Adrenal gland (tissue), 12 donors: ENCODE results near the gene C4orf36. TPM values are rescaled to one million over a fixed set of nuclear protein-coding genes. Genes with fewer than 3 reads are reported as not detected.
A peak's percentile ranks its signal among the peaks of the same experiment; 100 is the strongest.

Source experiments
- DNase-seq, 7 donors: peaks; one replicate each; pipeline ENCODE4 v3.0.0-alpha.2; 2019 to 2020
- H3K27ac ChIP-seq, 5 donors: fragments of 200-600 bp; sonication (generic) in 4 of 5; 1 replicate in 3 of 5; 2 replicates in 2 of 5; pipeline versions ENCODE4 v1.5.1 to v1.8.0; 2016 to 2020; ENCODE audit warnings: mild to moderate bottlenecking in 1 of 5
- H3K27me3 ChIP-seq: fragments of 200-600 bp; 2 replicates; pipeline ENCODE4 v1.8.0; 2021
- H3K36me3 ChIP-seq, 2 donors: fragments of 200-600 bp; replicated peaks in 1 of 2; 1 replicate in 1 of 2; 2 replicates in 1 of 2; pipeline versions ENCODE4 v1.5.1 to v1.8.0; 2018 to 2022
- H3K4me1 ChIP-seq, 2 donors: fragments of 200-600 bp; replicated peaks in 1 of 2; 1 replicate in 1 of 2; 2 replicates in 1 of 2; pipeline versions ENCODE4 v1.5.1 to v1.8.0; 2018 to 2021
- H3K4me3 ChIP-seq, 4 donors: fragments of 200-600 bp; sonication (generic) in 3 of 4; one replicate each; pipeline ENCODE4 v1.5.1; 2016 to 2018
- H3K9me3 ChIP-seq, 3 donors: fragments of 200-600 bp; sonication (generic) in 1 of 3; replicated peaks in 1 of 3; 1 replicate in 2 of 3; 2 replicates in 1 of 3; pipeline versions ENCODE4 v1.5.1 to v1.8.0; 2016 to 2021
- CTCF ChIP-seq, 6 experiments: fragments of 450-650 bp in 4 of 6; fragments of 200-600 bp in 2 of 6; sonication (generic) in 1 of 6; IDR thresholded peaks; 1 replicate in 5 of 6; 2 replicates in 1 of 6; pipeline versions ENCODE4 v1.5.1 to v1.8.0; 2016 to 2021; ENCODE audit warnings: antibody characterized with exemption in 6 of 6, mild to moderate bottlenecking in 2 of 6, moderate library complexity in 1 of 6
- POLR2A ChIP-seq, 2 donors: fragments of 450-650 bp; IDR thresholded peaks; one replicate each; pipeline ENCODE4 v1.6.1; 2017; ENCODE audit warnings: antibody characterized with exemption in 2 of 2, mild to moderate bottlenecking in 2 of 2, moderate library complexity in 1 of 2
- WGBS, 4 donors: extraction: QIAGEN DNeasy Blood & Tissue Kit in 2 of 4; methylation state at CpG; one replicate each; pipeline versions ENCODE4 v1.1.5 to v1.1.7; 2013 to 2017; 5-methylcytosine and 5-hydroxymethylcytosine counted together
- intact Hi-C, 2 donors: fragments of 100-400 bp; cut with DNase I; formaldehyde crosslinking; loops; one replicate each; pipeline versions ENCODE4 v1.14.1 to v1.15.0; 2022 to 2023
- polyA plus RNA-seq, 3 donors: library from polyadenylated mRNA; stranded (reverse); fragments of 200-250 nt in 2 of 3; fragments of 350-450 nt in 1 of 3; fragmentation: Illumina TruSeq in 1 of 3; extraction: RNeasy Lipid Tissue Mini Kit (QIAGEN cat#74804) in 1 of 3; gene quantifications; one replicate each; pipeline ENCODE4 v1.2.3, GENCODE V29; 2013 to 2014
- total RNA-seq, 9 donors: library from RNA; depleted of rRNA in 4 of 9; stranded (reverse); fragments of >200 nt in 4 of 9; fragments of 120-200 nt in 1 of 9; fragmentation: NEBNext Ultra II Directional in 1 of 9; extraction: Animal tissue kit (Norgen Biotek cat#: 25700) in 1 of 9; gene quantifications; one replicate each; pipeline versions ENCODE4 v1.1.0 to v1.2.4, GENCODE V29; 2013 to 2023
- donor health status: healthy with polysubstance abuse.
- donor health status: Bipolar disorder and iron deficiency.
- donor health status: DM: yes; HTN: yes; CAD: no.
- donor health status: DM: no; HTN: no; CAD: no.
- donor health status: DM: no; HTN: no; CAD: no.
- donor health status: DM: yes; HTN: yes; CAD: no.

Gene C4orf36
- total and polyA plus RNA-seq, 12 donors, result 0.20 to 2.0 (median 0.55) TPM; not detected in 4

- TF ChIP-seq CTCF (IDR thresholded peaks at IDR 0.05) (no peak), POLR2A (IDR thresholded peaks at IDR 0.05) (no peak)
- intact Hi-C loops, result no loop called here
- WGBS, 4 donors, result 72 to 90% (median 88%) methylated on average over 5 of the region's 5 CpGs
Measured at GRCh38 chr4:86853209-86853608, 39.0 kb downstream of the C4orf36 start.

GRCh38 chr4:86848732-86849619 lies 43.2 kb downstream of the C4orf36 start, which contains the start of gene SLC10A6:
SLC10A6 (minus strand) TSS chr4:86849384; CDS start chr4:86849115, 269 bp downstream.
- TF ChIP-seq CTCF (IDR thresholded peaks at IDR 0.05) (no peak), POLR2A (IDR thresholded peaks at IDR 0.05) (no peak)
- H3K4me1 ChIP-seq, result no peaks in the 10 kb centered on the region
- DNase-seq, result peak in 3 of 7 donors; percentile 13 to 23 (median 15)
- WGBS, 4 donors, result 76 to 80% (median 78%) methylated on average over 9 to 11 of the region's 11 CpGs
- H3K27ac ChIP-seq, result peak within 1 kb of the TSS in 2 of 5 donors; percentile 22 to 40
- H3K36me3 ChIP-seq, result no peaks in the 10 kb centered on the region
- intact Hi-C loops, result no loop called here
- H3K27me3 ChIP-seq, result no peaks in the 10 kb centered on the region
- H3K4me3 ChIP-seq, result no peak within 1 kb of the TSS
- H3K9me3 ChIP-seq, result no peaks in the 10 kb centered on the region

More at GRCh38 chr4:86853209-86853608, 39.0 kb downstream of the C4orf36 start:
- no peak for DNase-seq
- Histone ChIP-seq H3K9me3 (no peaks in the 10 kb centered on the region), H3K27me3 (no peaks in the 10 kb centered on the region), H3K36me3 (no peaks in the 10 kb centered on the region), H3K4me1 (no peaks in the 10 kb centered on the region), H3K4me3 (no peak overlapping the region), H3K27ac (no peak overlapping the region)

- Histone ChIP-seq H3K27ac (no peak overlapping the region), H3K27me3 (no peaks in the 10 kb centered on the region), H3K36me3 (no peaks in the 10 kb centered on the region), H3K4me3 (no peak overlapping the region), H3K9me3 (no peaks in the 10 kb centered on the region), H3K4me1 (no peaks in the 10 kb centered on the region)
- TF ChIP-seq CTCF (IDR thresholded peaks at IDR 0.05), result no peak
- WGBS, 4 donors, result 69 to 78% (median 70%) methylated on average over 7 of the region's 7 CpGs
- DNase-seq, result no peak
- intact Hi-C loops, result no loop called here
Measured at GRCh38 chr4:86848136-86848535, 44.1 kb downstream of the C4orf36 start.

- no peak for TF ChIP-seq POLR2A (IDR thresholded peaks at IDR 0.05)
- H3K9me3 ChIP-seq, result no peaks in the 10 kb centered on the region
- no peaks in the 10 kb centered on the region for H3K36me3 ChIP-seq
- intact Hi-C loops, result no loop called here
- 77 to 85% (median 79%) methylated on average over 4 of the region's 4 CpGs for WGBS, 4 donors
- no peak overlapping the region for H3K27ac ChIP-seq
- DNase-seq, result no peak
- H3K27me3 ChIP-seq, result no peaks in the 10 kb centered on the region
- H3K4me1 ChIP-seq, result no peaks in the 10 kb centered on the region
- no peak overlapping the region for H3K4me3 ChIP-seq
Measured at GRCh38 chr4:86847571-86847970, 44.7 kb downstream of the C4orf36 start.
